K562 (cell line): ENCODE data around the gene USP11.

Experiments used
- E2F4 ChIP-seq: sonication (generic); formaldehyde crosslinking; IDR thresholded peaks from 2 replicates; pipeline ENCODE4 v1.8.0; 2022; ENCODE audit warnings: mild to moderate bottlenecking, low read depth, missing genetic modification reagents
- FOXJ3 ChIP-seq: sonication (generic); formaldehyde crosslinking; IDR thresholded peaks from 2 replicates; pipeline ENCODE4 v1.4.0; 2020; ENCODE audit warnings: mild to moderate bottlenecking, missing genetic modification reagents
- HMGXB4 ChIP-seq: sonication (generic); formaldehyde crosslinking; IDR thresholded peaks from 2 replicates; pipeline ENCODE4 v1.8.1; 2023; ENCODE audit warnings: mild to moderate bottlenecking, missing genetic modification reagents
- NFIC ChIP-seq: fragments of 450-650 bp; IDR thresholded peaks from 2 replicates; pipeline ENCODE4 v1.6.1; 2017; ENCODE audit warnings: mild to moderate bottlenecking, inconsistent platforms
- NRF1 ChIP-seq, 2 experiments: fragments of 450-650 bp; IDR thresholded peaks in 1 of 2; conservative IDR thresholded peaks in 1 of 2; 2 replicates each; pipeline ENCODE4 v1.6.1; 2014; ENCODE audit warnings: mild to moderate bottlenecking in 2 of 2
- POLR2A ChIP-seq: fragments of 450-650 bp; conservative IDR thresholded peaks from 2 replicates; pipeline ENCODE4 v1.6.1; 2016
- ZBTB9 ChIP-seq: fragments of 450-650 bp; formaldehyde crosslinking; IDR thresholded peaks from 2 replicates; pipeline ENCODE4 v1.4.0; 2020; ENCODE audit warnings: mild to moderate bottlenecking, moderate library complexity

- no peak for TF ChIP-seq ZBTB9 (CRISPR knock-in tag)
- TF ChIP-seq NFIC, result no peak
- TF ChIP-seq E2F4 (CRISPR knock-in tag), result no peak
- TF ChIP-seq FOXJ3, result no peak
- TF ChIP-seq POLR2A, result no peak
- TF ChIP-seq NRF1 (conservative IDR thresholded peaks at IDR 0.05 in 1 of 2, IDR thresholded peaks at IDR 0.05 in 1 of 2), result no peak
- no peak for TF ChIP-seq HMGXB4
Observed at GRCh38 chrX:47198687-47199080, 34.1 kb upstream of the USP11 start.
